IMR-90 (cell line): ENCODE measurements around the gene MICAL1. TPM values are rescaled to one million over a fixed set of nuclear protein-coding genes. Genes with fewer than 3 reads are reported as not detected.

ENCODE experiments used
- ATAC-seq: fragments of 200-7000 bp; cut with Tn5 transposase; 2 replicates; pipeline ENCODE4 v1.9.1; 2020; ENCODE audit warnings: low read depth, mild to moderate bottlenecking, moderate library complexity
- BruUV-seq: library from RNA; stranded (reverse); fragments of 400-500 nt; replicated peaks from 2 replicates; lab custom pipeline; 2021; lab: Mats Ljungman, UMichigan
- CTCF ChIA-PET: fragments of 300-600 bp; formaldehyde crosslinking; extraction: SDS; loops from one replicate; lab custom pipeline; 2021; ENCODE audit warnings: antibody characterized with exemption; lab: Yijun Ruan, JAX
- POLR2A ChIA-PET: fragments of 300-600 bp; sonication (Branson Sonifier 250); formaldehyde crosslinking; loops from one replicate; lab custom pipeline; 2022; ENCODE audit warnings: antibody characterized with exemption; ENCODE audit not compliant: unreplicated experiment; lab: Charles Lee
- DNase-seq: peaks from one replicate; pipeline ENCODE4 v3.0.0; 2013
- H2AFZ ChIP-seq: replicated peaks from 2 replicates; pipeline ENCODE3; 2013; ENCODE audit warnings: low read length, mild to moderate bottlenecking; ENCODE audit not compliant: poor library complexity
- H2AK5ac ChIP-seq: 2 replicates; pipeline ENCODE4 v1.6.1; 2013; ENCODE audit warnings: low read depth, low read length, inconsistent platforms
- H2AK9ac ChIP-seq: replicated peaks from 2 replicates; pipeline ENCODE3; 2013; ENCODE audit warnings: mild to moderate bottlenecking, low read depth, low read length, moderate library complexity; ENCODE audit not compliant: poor library complexity
- H2BK120ac ChIP-seq: 2 replicates; pipeline ENCODE4 v1.6.1; 2013; ENCODE audit warnings: low read depth, low read length, inconsistent platforms
- H2BK15ac ChIP-seq: 3 replicates; pipeline ENCODE4 v1.6.1; 2013; ENCODE audit warnings: low read depth, low read length, inconsistent platforms
- H2BK20ac ChIP-seq: 2 replicates; pipeline ENCODE4 v1.6.1; 2013; ENCODE audit warnings: low read depth, mild to moderate bottlenecking, inconsistent platforms, low read length, moderate library complexity
- H2BK5ac ChIP-seq: 2 replicates; pipeline ENCODE4 v1.6.1; 2013; ENCODE audit warnings: mild to moderate bottlenecking, low read depth, low read length, inconsistent platforms; ENCODE audit not compliant: poor library complexity, severe bottlenecking
- H3K14ac ChIP-seq: replicated peaks from 2 replicates; pipeline ENCODE4 v1.6.1; 2013; ENCODE audit warnings: low read depth, low read length, inconsistent platforms
- H3K18ac ChIP-seq: 2 replicates; pipeline ENCODE4 v1.6.1; 2013; ENCODE audit warnings: low read depth, low read length, control low read depth
- H3K23ac ChIP-seq: 2 replicates; pipeline ENCODE4 v1.6.1; 2013; ENCODE audit warnings: low read depth, low read length, inconsistent platforms
- H3K27ac ChIP-seq: 2 replicates; pipeline ENCODE4 v1.5.1; 2013; ENCODE audit warnings: mild to moderate bottlenecking, control low read depth, low read length; ENCODE audit not compliant: insufficient read depth
- H3K27me3 ChIP-seq: 2 replicates; pipeline ENCODE4 v1.6.1; 2013; ENCODE audit warnings: low read length; ENCODE audit not compliant: control insufficient read depth, insufficient read depth
- H3K36me3 ChIP-seq: 2 replicates; pipeline ENCODE4 v1.6.1; 2013; ENCODE audit warnings: low read length, mixed read lengths; ENCODE audit not compliant: control insufficient read depth, insufficient read depth
- H3K4ac ChIP-seq: 2 replicates; pipeline ENCODE4 v1.6.1; 2013; ENCODE audit warnings: low read depth, low read length, inconsistent platforms
- H3K4me1 ChIP-seq: 2 replicates; pipeline ENCODE4 v1.6.1; 2013; ENCODE audit warnings: low read length, mixed read lengths; ENCODE audit not compliant: control insufficient read depth, insufficient read depth
- H3K4me2 ChIP-seq: 2 replicates; pipeline ENCODE4 v1.6.1; 2013; ENCODE audit warnings: low read depth, mild to moderate bottlenecking, control low read depth, low read length, moderate library complexity
- H3K4me3 ChIP-seq: 2 replicates; pipeline ENCODE4 v1.5.1; 2013; ENCODE audit warnings: low read depth, mild to moderate bottlenecking, control low read depth, low read length, moderate library complexity; ENCODE audit not compliant: insufficient read depth
- H3K56ac ChIP-seq: 2 replicates; pipeline ENCODE4 v1.6.1; 2013; ENCODE audit warnings: low read length, inconsistent platforms; ENCODE audit not compliant: insufficient read depth; ENCODE audit errors: extremely low read depth
- H3K79me1 ChIP-seq, 2 experiments: 2 replicates each; pipeline ENCODE4 v1.6.1; 2013; ENCODE audit warnings: low read length in 2 of 2, inconsistent platforms in 1 of 2, low read depth in 1 of 2
- H3K9ac ChIP-seq: 2 replicates; pipeline ENCODE4 v1.6.1; 2013; ENCODE audit warnings: low read depth, low read length, control low read depth
- H3K9me1 ChIP-seq: 2 replicates; pipeline ENCODE4 v1.6.1; 2013; ENCODE audit warnings: low read length, inconsistent platforms; ENCODE audit not compliant: insufficient read depth
- H3K9me3 ChIP-seq: 2 replicates; pipeline ENCODE4 v1.6.1; 2013; ENCODE audit warnings: low read length; ENCODE audit not compliant: control insufficient read depth, insufficient read depth
- H4K20me1 ChIP-seq: 2 replicates; pipeline ENCODE4 v1.6.1; 2013; ENCODE audit warnings: low read length, inconsistent platforms; ENCODE audit not compliant: insufficient read depth
- H4K5ac ChIP-seq: 2 replicates; pipeline ENCODE4 v1.6.1; 2013; ENCODE audit warnings: mild to moderate bottlenecking, low read depth, low read length, control low read depth
- H4K8ac ChIP-seq, 2 experiments: 2 replicates each; pipeline ENCODE4 v1.6.1; 2013; ENCODE audit warnings: low read depth in 2 of 2, low read length in 2 of 2, control low read depth in 1 of 2, inconsistent platforms in 1 of 2
- H4K91ac ChIP-seq: 2 replicates; pipeline ENCODE4 v1.6.1; 2013; ENCODE audit warnings: low read depth, low read length, inconsistent platforms; ENCODE audit not compliant: insufficient read depth
- CEBPB ChIP-seq: IDR thresholded peaks from 2 replicates; pipeline ENCODE4 v1.6.1; 2012; ENCODE audit warnings: low read depth, low read length, improper control_type of control experiment
- CHD1 ChIP-seq: IDR thresholded peaks from 2 replicates; pipeline ENCODE4 v1.6.1; 2012; ENCODE audit warnings: low read depth, low read length, improper control_type of control experiment
- ELK1 ChIP-seq: fragments of 150-350 bp; IDR thresholded peaks from 2 replicates; pipeline ENCODE4 v1.6.1; 2016; ENCODE audit warnings: low read depth, mild to moderate bottlenecking, low read length, moderate library complexity, borderline replicate concordance
- FOS ChIP-seq: fragments of 150-350 bp; IDR thresholded peaks from 2 replicates; pipeline ENCODE4 v1.6.1; 2016; ENCODE audit warnings: low read depth, low read length
- MAFK ChIP-seq: IDR thresholded peaks from 2 replicates; pipeline ENCODE4 v1.6.1; 2012; ENCODE audit warnings: low read depth, low read length, improper control_type of control experiment
- RCOR1 ChIP-seq: IDR thresholded peaks from 2 replicates; pipeline ENCODE4 v1.6.1; 2012; ENCODE audit warnings: mild to moderate bottlenecking, low read length, improper control_type of control experiment; ENCODE audit not compliant: insufficient replicate concordance
- RFX5 ChIP-seq: IDR thresholded peaks from 2 replicates; pipeline ENCODE4 v1.8.0; 2012; ENCODE audit warnings: low read depth, mild to moderate bottlenecking, low read length, moderate library complexity
- WGBS, 2 experiments: methylation state at CpG; one replicate each; pipeline versions ENCODE4 v1.1.5 to v1.1.7; 2013; ENCODE audit warnings: missing lambda C conversion rate in 2 of 2; ENCODE audit not compliant: insufficient read length in 1 of 2; ENCODE audit errors: extremely low coverage in 2 of 2; 5-methylcytosine and 5-hydroxymethylcytosine counted together
- dilution Hi-C: fragments of 300-500 bp; cut with HindIII; formaldehyde crosslinking; loops from one replicate; pipeline ENCODE4 v1.14.3; 2018; ENCODE audit warnings: low sequenced_read_pairs; ENCODE audit not compliant: unreplicated experiment
- in situ Hi-C: fragments of 300-500 bp; cut with MboI; formaldehyde crosslinking; loops from 3 replicates; pipeline ENCODE4 v1.14.3; 2019; ENCODE audit warnings: low sequenced_read_pairs, inconsistent platforms, mixed read lengths
- intact Hi-C: fragments of 100-400 bp; cut with micrococcal nuclease; formaldehyde crosslinking; loops from 2 replicates; pipeline ENCODE4 v1.10.0; 2022
- polyA plus RNA-seq, 3 experiments: library from polyadenylated mRNA; depleted of rRNA; stranded (reverse); fragments of >200 nt; gene quantifications; 2 replicates each; pipeline ENCODE4 v1.2.3, GENCODE V29; 2012; ENCODE audit warnings: low replicate concordance in 1 of 3
- total RNA-seq: library from RNA; depleted of rRNA; stranded (reverse); fragments of >200 nt; gene quantifications from 2 replicates; pipeline ENCODE4 v1.2.3, GENCODE V29; 2012

MICAL1 gene
- total and polyA plus RNA-seq, 2 of the 4 experiments (the other 2 are of a cell fraction): 30.5 to 57.1 TPM

- no peak overlapping the region for H3K4ac ChIP-seq
- H2BK15ac ChIP-seq: no peak overlapping the region
- H4K8ac ChIP-seq: peak overlapping the region; percentile 16 to 76; a peak in 1 of 4 replicates
- intact Hi-C loops: loop anchor here (5.0 kb wide), 1 partner anchor 391 kb away; the partner anchor contains the start of gene SESN1
- no peak overlapping the region for H4K91ac ChIP-seq
- ChIA-PET CTCF (no interaction called here), POLR2A (no interaction called here)
- WGBS, 2 experiments: no CpG with 5 or more reads among the region's 6 CpGs
- no peak overlapping the region for H2AK5ac ChIP-seq
- H3K27me3 ChIP-seq: no peaks in the 10 kb centered on the region; the same call in 1 of the 2 replicates
- H2BK5ac ChIP-seq: no peak overlapping the region
- H3K79me1 ChIP-seq: peaks cover 27 to 34% of the 10 kb centered on the region in 2 experiments
- no peak overlapping the region for H3K14ac ChIP-seq
- peak overlapping the region; percentile 89 for H2AFZ ChIP-seq
- no peak overlapping the region for H3K56ac ChIP-seq
- no peaks in the 10 kb centered on the region; the same call in 1 of the 2 replicates for H4K20me1 ChIP-seq
- dilution Hi-C loops: no loop called here
- no peak overlapping the region for H2AK9ac ChIP-seq
- H3K9ac ChIP-seq: peak overlapping the region; percentile 51; the same call in 1 of the 2 replicates
- H3K4me3 ChIP-seq: peak overlapping the region; percentile 76
- H4K5ac ChIP-seq: 0 out of 2 replicates have a peak overlapping the region, but pooled peaks have one; percentile 60
- peak overlapping the region; percentile 28; the same call in 1 of the 2 replicates for H3K18ac ChIP-seq
- H3K4me2 ChIP-seq: peak overlapping the region; percentile 100
- no peaks in the 10 kb centered on the region for H3K9me1 ChIP-seq
- H3K27ac ChIP-seq: no peak overlapping the region
- no TSS peak for BruUV-seq
- H2BK120ac ChIP-seq: no peak overlapping the region
- DNase-seq: no peak
- no peak for ATAC-seq
- H3K9me3 ChIP-seq: no peaks in the 10 kb centered on the region
- no peak overlapping the region for H2BK20ac ChIP-seq
- H3K23ac ChIP-seq: peak overlapping the region; percentile 17; the same call in 1 of the 2 replicates
- no peak for TF ChIP-seq CEBPB
- TF ChIP-seq CHD1: no peak
- no peak for TF ChIP-seq FOS
- TF ChIP-seq MAFK: no peak
- TF ChIP-seq ELK1: no peak
- TF ChIP-seq RCOR1: no peak
- no peak for TF ChIP-seq RFX5
- in situ Hi-C loops: no loop called here
- peaks cover 3% of the 10 kb centered on the region; the same call in 1 of the 2 replicates for H3K4me1 ChIP-seq
- H3K36me3 ChIP-seq: peaks cover 12% of the 10 kb centered on the region
These were observed 28.1 kb upstream of the MICAL1 start for GRCh38 chr6:109483735-109484057.
